NCI-H1048 (cell line): ENCODE data around the gene PDCD1LG2.
"Not testable (repeated sequence)": the region's sequence is repeated elsewhere in the genome, so short reads cannot be mapped to it uniquely, and the experiment has no call there.

Experiments used
- DNase-seq: peaks from one replicate; lab custom pipeline; 2025; lab: John Stamatoyannopoulos, UW

PDCD1LG2 gene

DNA sequence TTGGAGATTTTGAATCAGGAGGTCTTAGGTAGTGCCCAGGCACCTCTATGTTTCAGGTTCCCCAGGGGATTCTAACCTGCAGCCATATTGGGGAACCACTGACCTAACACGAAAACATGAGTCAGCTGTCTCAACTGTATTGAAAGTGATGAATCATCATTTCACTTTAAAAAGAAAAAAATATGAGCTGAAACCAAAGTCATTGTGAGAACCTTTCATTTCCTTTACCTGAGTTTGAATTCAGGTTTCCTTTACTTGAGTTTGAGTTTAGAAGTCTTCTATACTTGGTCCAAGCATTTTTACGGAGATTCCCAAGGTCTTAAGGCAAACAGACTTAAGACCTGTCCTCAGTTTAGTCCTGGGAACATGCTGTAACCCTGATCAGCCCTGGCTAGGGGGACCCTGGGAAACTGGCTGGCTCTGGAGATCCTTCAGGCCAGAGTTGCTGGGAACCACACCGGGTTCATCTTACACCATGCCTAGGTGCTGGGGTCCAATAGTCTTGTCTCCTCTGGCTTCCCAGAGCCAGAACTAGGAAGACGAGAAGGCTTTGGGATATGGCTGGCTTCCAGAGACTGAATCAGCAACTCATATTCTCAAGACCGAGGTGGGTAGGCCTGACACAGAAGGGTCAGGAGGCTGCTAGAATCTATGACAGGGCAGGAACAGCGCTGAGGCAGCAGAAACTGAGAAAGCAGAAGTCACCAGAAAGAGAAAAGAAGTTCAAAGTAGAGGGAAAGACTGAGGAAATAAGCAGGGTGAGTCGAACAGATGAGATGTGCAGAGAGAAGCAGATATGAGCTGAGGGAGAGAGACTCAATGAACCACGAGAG, 16.4 kb upstream of the PDCD1LG2 start:
- no peak for DNase-seq

DNA sequence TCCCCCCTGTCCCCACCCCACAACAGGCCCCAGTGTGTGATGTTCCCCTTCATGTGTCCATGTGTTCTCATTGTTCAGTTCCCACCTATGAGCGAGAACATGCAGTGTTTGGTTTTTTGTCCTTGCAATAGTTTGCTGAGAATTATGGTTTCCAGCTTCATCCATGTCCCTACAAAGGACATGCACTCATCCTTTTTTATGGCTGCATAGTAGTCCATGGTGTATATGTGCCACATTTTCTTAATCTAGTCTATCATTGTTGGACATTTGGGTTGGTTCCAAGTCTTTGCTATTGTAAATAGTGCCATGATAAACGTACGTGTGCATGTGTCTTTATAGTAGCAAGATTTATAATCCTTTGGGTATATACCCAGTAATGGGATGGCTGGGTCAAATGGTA, 15.6 kb upstream of the PDCD1LG2 start:
- not testable (repeated sequence) for DNase-seq

DNA sequence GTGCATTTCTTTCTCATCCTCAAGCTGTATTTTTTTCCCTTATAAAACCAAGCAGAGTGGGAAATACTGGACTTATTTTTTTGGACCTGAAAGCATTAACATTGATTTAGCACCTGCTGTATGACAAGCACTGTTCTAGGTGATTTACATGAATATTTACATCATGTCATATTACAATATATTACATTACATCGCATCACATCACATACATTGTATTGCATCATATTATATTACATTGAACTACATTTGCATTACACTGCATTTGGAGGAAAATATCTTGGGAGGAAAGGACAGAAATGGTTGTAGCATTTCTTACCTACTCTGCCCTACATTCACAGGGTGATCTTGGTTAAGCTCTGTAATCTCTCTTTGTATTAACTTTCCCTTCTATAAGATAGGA, 11.2 kb upstream of the PDCD1LG2 start:
- no peak for DNase-seq

DNA sequence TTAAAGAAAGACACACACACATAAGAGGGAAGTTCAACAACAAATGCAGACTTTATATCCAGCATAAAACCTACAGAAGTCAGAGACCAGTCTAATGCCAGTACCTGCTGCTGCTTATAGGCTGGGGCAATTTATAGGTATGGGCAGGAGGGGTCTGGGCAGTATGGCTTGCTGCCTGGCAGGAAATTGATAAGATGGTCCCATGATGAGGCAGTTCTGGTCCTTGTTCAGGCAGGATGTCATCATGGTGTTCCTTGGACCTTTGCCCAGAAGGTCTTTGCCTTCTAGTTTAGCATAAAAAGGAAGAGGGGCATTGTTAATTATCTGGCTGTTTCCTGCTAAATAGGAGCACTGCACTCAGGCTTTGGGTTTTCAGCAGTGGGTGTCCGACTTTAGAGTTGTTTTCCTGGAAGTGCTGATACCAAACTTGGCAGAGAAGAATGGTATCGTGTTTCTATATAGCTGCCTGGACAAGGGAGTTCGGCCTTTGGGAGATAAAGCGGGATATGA, 10.4 kb upstream of the PDCD1LG2 start:
- no peak for DNase-seq

DNA sequence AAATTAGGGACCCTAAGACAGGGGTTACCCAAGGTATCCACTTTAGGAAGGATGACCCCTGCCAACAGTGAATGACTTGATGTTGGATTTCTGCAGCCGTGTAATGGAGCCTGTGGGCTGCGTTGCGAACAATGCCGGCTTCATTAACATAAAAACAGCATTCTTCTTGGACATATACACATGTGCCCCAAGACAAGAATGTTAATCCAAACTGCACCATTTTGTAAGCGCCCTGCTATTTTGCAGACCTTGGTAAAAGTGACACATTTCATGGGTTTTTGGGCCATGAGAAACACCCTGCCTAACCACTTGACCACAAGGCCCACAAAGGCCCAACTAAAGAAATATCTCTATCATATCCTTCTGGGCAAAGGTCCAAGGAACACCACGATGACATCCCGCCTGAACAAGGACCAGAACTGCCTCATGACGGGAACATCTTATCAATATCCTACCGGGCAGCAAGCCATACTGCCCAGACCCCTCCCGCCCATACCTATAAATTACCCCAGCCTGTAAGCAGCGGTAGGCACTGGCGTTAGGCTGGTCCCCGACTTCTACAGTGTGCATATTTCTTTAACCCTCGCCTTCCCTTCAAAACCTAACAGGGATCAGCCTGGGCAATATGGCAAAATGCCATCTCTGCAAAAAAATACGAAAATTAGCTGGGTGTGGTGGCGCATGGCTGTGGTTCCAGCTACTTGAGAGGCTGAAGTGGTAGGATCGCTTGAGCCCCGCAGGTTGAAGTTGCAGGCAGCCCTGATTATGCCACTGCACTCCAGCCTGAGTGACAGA, 9.7 kb upstream of the PDCD1LG2 start:
- no peak for DNase-seq

DNA sequence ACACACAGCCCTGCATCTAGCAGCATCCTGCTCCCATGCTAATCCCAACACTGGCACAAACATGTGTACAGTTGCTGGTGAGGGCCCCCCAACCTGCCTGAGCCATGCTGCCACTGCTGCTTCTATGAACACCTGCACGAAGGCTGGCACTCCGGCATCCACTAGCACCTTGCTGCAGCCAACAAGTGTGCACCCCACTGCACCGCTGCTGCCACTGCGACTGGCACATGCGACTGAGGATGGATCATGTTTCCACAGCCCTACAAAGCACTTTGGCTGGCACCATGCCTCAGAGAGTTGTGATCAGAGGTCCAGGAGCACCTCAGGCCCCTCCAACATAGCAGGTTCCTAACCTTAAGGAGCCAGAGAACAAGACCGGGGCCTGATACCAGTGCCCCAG, 7.8 kb upstream of the PDCD1LG2 start:
- DNase-seq, result no peak

DNA sequence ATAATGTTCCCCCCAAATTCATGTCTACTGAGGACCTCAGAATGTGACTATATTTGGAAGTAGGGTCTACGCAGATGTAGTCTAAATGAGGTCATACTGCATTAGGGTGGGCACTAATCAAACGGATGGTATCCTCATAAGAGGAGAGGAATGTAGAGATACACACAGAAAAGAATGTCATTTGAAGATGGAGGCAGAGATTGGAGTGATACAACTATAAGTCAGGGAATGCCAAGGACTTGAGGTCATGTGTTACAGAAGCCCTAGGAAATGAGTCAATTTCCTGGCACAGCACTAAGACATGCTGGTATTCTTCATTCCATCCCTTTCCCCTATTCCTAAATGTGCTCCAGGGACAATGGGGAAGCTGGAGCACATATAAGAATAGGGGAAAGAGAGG, 758 bp upstream of the PDCD1LG2 start:
- DNase-seq, result no peak

DNA sequence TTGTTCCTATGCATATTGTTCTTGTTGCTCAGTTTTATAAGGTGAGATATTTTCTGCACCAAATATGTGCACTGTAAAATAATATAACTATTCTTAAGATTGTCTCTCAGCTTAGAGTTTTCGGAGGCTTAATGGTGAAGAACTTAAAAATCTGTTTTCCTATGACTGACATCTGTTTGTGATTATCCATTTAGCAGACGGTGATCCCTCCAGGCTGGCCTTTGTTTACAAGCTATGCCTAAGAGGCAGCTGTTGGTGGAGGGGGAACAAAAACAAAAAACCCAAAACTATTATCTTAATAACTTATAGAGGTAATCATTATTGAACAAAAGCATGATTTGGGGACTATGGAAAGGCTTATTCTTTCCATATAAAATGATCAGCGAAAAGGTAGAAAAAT, 658 bp downstream of the PDCD1LG2 start:
- DNase-seq, result no peak

DNA sequence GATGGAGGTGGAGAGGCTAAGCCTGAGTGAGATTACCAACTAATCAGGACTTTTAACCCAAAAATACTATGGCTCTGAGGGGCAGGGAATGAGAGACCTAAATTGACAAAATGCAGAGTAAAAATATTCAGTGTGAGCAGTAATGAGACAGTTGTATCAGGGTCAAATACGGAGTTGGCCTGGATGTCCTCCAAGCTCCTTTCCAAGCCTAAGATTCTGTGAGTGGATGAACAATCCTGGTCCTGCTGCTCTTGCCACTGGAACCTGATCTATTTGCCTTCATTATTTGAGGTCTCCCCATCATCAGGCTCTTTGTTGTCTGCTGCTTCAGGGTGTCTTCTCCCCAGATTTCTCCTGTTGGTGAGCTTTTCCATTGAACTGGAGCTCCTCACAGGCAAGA, 1.1 kb downstream of the PDCD1LG2 start:
- no peak for DNase-seq

DNA sequence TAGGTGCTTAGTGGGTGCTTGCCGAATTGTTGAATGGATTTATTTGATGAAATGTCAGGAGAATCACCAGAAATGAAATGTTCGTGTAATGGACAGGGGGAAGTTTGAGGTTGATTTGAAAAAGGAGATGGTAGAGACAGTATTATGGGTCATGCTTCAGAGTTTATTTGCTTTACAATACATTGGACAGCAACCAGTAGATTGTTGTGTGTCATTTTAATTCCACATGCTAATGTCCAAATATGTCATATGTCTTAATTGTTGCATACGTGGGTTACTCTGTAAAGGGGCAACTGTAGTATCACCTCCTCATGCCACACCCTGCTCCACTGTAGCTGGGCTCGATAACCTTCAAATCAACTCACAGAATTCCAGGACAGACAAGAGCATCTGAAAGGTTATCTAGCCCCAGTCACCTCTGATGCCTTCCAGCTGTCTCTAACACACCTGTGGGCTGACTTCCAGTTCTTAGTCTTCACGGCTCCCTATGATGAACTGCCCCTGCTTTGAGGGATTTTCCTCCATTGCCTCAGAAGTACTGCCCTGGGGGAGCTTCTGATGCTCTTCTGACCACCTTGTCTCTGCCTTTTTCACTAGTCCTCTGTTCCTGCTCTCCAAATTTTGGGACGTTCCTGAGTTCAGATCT, 1.7 kb downstream of the PDCD1LG2 start:
- DNase-seq, result no peak

DNA sequence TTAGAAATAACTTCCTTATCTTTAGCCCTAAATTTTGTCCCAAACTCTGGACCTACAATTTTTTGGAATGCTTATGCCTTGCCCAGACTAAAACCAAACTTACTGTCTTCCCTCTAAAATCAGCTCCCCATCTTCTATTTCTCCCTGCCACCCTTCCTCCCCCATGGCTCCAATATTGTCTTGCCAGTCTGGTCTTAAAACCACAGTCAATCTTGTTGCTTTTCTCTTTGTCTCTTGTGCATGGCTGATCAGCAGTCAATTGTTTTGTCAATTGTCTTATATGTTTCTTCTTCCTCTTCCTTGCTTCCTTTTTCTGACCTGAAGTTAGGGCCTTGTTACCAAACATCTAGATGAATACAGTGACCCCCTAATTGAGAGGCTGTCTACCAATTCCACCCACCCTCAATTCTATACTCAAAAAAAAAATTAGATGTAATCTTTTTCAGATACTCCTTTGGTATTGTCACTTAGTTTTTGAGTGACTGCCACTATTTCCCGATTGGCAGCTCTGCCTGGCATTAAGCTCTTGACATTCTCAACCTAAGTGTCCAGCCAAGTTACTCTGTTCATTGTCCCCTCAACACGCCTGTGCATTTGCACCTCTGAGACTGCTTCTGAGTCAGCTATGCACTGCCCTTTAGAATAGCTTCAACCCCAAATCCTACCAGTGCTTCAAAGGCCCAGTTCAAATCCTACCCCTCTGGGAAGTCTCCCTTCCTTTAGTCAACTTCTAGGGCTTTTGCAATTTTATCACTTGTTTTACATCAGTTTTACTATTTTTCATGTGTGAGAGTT, 2.5 kb downstream of the PDCD1LG2 start:
- DNase-seq, result no peak

DNA sequence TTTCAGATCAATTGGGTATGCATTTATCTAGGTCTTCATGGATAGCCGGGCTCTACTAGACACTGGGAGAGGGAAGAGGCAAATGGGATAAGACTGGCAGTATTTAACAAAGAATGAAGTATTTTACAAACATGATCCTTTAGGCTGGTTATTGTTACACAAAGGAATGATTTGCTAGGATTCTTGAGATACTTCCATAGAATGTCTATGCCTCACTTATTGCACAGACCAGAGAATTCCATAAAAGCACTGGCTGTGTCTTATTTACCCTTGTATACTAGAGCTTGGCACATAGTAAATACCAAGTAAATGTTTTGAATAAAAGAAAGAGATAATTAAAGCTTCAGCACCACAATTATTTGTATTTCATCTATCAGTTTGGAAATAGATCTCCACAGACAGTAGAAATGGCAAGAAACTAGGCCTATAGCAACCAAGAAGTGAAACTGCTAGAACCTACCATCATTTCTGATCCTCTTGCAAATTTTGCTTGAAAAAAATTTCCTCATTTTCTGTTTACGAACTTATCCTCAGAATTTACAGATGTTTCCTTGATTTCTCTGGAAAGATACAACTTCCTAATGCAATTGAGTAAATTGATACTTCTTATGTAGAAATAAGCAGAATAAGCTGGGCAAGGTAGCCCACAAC, 3.8 kb downstream of the PDCD1LG2 start:
- DNase-seq, result no peak

DNA sequence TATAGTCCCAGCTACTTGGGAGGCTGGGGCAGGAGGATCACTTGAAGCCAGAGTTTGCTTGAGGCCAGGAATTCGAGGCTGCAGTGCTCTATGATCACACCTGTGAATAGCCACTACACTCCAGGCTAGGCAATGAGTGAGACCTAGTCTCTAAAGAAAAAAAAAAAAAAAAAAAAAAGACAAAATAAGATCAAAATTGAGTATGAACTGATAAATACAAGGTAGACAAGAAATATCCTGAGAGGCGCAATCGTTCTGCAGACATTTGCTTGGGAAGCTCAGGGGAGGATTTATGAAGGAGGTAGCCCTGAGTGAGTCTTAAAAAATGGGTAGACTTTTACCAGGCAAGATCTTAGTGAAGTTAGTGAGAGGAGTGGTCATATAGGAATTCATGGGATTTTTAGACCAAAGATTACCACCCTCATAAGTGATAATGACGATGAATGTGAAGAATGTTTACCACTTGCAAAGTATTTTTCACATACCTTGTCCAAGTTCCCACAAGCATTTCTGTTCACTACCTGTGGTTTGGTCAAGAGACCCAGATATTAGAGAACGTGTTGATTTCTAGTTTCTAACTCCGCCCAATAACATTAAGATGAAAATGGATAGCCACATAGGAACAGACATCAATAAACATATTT, 4.4 kb downstream of the PDCD1LG2 start:
- DNase-seq, result no peak

DNA sequence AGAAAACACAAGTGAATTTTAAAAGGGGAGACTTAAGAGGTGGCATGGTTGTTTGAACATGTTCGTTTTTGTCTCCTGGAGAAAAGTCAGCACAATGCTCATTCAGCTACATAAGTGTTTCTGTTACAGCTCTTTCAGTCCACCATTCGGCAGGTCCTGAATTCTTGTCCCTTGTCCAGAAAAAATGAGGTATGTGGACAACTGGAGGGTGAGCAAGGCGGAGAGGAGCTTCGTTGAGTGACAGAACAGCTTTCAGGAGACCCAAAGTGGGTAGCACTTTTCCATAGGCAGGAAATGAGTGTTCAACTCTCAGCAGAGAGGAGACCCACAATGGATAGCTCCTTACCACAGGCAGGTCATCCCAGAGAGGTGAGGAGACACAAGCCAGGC, 4.9 kb downstream of the PDCD1LG2 start:
- DNase-seq, result no peak

DNA sequence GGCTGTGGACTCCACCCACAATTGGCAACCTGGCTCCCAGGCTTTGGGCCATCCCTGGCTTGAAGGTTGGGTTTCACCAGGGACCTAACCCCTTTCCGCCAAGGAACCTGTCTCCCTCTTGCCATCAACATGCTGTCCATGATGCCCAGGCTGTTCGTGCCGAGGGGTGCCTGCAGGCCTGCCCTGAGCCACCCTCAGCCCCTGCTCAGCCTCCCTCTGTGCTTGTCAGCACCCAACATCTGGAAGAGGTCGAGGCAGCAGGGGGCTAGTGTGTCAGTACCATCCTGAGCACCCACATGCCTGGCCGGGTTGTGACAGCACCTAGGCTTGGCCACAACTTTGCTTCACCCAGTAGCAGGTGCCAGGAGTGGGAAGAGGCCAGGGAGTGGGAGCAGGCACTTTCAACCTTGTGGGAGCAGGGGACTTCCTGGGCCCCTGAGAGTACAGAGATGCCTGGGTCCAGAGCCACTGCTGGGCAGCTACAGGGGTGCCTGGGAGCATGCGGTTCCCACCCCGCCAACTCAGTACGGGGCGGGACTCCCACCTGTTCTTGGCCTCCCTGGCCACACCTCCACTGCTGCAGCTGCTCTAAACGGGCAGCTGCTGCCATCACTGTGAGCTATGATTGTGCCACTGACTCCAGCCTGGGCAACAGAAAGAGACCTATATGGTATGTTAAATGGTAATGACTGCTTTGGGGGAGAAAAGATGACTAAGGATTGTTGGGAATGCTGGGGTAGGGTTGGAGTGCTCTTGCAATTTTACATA, 6.3 kb downstream of the PDCD1LG2 start:
- no peak for DNase-seq

DNA sequence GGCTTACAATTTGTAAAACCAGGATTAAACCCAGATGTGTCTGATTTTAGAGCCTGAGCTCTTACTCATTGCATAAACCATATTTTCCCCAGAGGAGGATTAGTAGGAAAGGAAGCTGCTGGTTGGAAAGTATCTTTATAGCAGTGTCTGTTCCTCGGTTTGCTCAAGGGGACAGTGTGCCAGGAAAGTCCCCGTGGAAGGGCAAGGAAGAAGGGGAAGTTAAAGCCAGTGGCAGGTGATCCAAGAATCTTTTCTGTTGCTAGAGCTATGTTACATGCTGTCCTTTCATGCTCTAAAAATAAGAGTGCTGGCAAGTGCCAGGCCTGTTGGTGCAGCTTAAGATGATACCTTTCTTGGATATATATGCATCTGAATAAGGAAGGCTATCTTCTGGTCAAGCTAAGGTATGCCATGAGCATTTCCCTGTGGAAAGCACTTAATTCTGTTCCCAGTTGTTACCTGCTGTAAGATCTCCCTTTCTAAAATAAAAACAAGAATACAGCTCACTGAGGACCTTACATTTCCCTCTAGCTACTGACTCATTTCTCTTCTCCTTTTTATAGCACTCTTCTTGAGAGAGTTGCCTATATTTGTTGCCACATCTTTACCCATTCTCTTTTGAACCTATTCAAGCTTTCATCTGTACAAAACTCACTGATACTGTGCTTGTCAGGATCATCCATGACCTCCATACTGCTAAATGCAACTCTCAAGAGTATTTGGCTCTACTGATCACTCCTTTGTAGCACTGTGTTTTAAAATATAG, 8.0 kb downstream of the PDCD1LG2 start:
- no peak for DNase-seq

DNA sequence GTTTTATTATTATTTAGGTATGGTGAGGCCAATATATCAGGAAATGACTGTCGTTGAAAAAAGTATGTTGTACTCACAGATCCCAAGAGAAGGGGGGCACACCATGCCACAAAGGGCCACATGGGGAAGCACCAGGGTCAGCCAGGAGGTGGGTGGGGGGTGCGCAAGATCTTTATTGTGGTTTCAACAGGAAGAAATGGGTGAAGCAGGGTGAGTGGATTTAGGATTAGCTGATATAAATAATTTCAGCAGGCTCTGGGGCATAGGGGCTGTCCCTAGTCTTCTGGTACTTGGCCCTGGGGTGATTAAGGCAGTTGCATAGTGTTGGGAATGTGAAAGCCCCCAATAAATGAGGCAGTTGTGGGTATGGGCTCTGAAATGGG, 8.6 kb downstream of the PDCD1LG2 start:
- DNase-seq, result no peak

DNA sequence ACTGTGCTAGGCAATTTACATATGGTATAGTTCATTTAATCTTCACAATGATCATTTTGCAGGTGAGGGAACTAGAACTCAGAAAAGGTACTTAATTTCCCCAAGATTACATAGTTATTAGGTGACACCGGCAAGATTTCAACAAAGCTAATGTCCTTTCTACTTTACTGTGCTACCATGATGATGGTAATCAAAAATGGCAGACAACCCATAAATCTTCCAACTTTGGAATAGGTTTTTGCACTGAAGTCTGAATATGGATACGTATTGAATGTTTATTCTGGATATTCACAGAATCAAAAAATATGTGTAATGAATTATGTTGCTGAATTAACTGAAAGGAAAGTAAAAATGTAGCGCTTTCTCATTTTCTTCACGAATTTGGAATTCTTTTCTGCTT, 13.8 kb downstream of the PDCD1LG2 start:
- no peak for DNase-seq

DNA sequence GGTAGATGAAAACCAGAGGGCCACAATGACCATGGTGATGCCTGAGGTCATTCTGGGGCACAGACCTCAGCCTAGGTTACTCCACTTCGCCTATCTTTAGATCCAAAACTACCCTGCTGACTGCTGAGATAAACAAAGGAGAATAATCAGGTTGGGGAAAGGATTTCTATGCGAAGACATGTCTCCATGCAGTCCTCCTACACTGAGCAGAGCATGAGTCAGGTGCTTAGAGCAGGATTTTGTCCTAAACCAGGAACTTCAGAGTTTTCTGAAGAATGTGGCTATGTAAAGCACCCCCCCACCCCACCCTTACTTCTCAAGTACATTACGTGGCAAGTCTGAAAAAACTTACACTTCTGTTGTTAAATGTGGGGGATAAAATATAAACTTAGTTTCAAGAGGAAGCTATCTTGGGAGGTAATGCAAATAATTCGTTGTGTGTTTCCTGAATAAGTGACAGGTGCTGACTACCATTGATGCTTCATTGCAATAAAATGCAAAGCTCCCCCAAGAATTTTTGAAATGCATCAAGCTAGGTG, 19.4 kb downstream of the PDCD1LG2 start:
- no peak for DNase-seq
